ENCODE measurements around the gene PYY. TPM values are rescaled to one million over a fixed set of nuclear protein-coding genes. Genes with fewer than 3 reads are reported as not detected.

PYY gene
- total RNA-seq = not detected

DNA sequence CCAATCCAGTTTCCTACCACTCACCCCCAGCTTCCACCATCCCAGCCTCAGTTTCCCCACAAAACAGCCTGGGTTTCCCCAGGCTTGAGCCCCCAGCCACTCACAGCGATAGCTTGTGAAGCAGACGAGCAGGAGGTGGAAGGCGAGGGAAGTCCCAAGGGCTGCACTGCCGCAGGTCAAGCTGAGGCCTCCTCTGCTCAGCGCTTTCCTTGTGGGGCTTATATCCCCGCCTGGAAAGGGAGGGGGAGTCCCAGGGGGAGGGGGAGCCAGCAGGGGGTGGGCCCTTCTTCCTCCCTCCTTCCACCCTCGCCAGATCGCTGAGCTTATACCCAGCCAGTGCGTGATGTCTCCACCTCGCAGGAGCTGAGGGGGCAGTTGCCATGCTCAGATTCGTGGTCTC lies at the start of gene PYY:
PYY (minus strand) TSS at position 195 of the 400 bp plus-strand sequence. CDS start 457 bp downstream, outside the sequence.
- TF ChIP-seq, protein P1, sequence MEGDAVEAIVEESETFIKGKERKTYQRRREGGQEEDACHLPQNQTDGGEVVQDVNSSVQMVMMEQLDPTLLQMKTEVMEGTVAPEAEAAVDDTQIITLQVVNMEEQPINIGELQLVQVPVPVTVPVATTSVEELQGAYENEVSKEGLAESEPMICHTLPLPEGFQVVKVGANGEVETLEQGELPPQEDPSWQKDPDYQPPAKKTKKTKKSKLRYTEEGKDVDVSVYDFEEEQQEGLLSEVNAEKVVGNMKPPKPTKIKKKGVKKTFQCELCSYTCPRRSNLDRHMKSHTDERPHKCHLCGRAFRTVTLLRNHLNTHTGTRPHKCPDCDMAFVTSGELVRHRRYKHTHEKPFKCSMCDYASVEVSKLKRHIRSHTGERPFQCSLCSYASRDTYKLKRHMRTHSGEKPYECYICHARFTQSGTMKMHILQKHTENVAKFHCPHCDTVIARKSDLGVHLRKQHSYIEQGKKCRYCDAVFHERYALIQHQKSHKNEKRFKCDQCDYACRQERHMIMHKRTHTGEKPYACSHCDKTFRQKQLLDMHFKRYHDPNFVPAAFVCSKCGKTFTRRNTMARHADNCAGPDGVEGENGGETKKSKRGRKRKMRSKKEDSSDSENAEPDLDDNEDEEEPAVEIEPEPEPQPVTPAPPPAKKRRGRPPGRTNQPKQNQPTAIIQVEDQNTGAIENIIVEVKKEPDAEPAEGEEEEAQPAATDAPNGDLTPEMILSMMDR (IDR thresholded peaks at IDR 0.05) = no peak
- no peak for ATAC-seq (ENCODE audit: low FRiP score)

DNA sequence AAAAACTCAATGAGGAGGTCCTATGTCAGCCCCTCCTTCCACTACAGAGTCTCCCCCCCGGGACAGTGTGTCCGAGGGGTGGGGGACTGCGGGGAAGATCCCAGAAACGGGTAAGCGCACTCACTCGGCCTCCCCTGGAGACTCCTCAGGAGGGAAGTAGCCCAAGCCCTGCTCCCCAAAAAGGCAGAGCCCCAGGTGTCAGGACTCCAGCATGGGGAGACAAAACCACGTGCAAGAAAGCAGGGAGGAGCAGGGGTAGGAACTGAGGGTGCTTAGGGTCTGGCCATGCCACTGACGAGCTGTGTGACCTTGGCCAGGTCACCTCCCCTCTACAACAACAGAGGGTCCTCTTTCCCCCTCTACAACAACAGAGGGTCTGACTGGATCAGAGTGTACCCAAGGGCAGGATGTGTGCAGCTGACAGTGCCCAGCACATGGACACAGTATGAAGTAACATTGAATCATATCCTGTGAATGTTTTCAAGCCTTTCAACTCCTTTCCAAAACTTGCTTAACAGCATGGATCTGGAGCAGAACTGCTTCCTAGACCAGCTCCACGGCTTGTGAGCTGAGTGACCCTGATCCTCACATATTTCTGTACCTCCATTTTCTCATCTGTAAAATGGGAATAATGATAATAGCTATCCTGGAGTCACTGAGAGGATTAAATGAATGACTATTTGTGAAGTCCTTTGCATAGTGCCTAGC lies 48.6 kb upstream of the PYY start:
- DNase-seq (ENCODE audit: low spot score) (no peak), ATAC-seq (ENCODE audit: low FRiP score) (no peak)
- TF ChIP-seq, protein P1 (IDR thresholded peaks at IDR 0.05) = no peak

More for the DNA sequence above, at the start of gene PYY:
- DNase-seq (ENCODE audit: low spot score) = no peak

DNA sequence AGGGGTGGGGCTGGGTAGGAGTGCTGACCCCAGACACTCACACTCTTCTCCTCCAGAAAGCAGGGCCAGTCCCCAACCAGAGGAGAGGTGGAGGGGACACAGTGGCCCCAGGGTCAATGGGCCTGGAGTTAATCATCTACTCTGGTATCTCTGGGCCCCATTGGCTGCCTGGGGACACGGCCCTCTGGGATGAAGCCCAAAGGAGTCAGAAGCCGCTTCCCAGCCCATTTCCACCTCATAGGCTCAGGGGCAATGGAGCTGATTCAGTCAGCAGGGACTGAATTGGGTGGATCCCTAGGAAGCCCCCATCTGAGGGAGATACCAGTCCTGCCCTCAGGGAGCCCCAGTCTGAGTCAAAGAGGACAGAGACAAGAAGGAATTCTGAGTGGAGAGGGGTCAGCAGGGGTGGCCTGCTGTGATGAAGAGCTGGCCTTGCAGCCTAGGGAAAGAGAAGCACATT lies 47.8 kb upstream of the PYY start:
- ATAC-seq (ENCODE audit: low FRiP score) (no peak), DNase-seq (ENCODE audit: low spot score) (no peak)
- TF ChIP-seq, protein P1 (IDR thresholded peaks at IDR 0.05) = no peak

DNA sequence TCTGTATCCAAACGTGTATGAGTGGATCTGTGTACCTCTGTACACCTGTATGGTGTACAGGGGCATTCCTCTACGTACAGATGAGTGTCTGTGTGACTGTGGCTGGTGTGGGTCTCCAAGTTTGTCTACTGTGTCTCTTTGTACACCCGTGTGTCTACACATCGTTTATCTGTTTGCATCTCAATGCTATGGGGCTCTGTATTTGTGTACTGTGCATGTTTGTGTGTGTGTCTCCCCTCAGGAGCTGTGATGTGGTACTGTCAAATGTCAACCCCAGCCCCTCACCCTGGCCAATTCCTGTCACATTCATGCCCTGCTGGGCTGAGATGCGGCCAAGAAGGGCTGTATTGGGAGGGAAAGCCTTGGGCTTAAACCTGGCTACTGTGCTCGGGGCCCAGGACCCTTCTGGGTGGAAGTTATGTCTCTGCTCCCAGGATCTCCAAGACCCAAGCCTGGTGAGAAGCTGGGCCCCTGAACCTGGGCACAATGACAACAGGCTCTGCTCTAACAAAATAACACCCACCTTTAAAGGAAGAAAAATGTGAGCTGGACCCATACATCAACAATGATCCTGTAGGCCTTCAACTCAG lies 47.2 kb upstream of the PYY start:
- ATAC-seq (ENCODE audit: low FRiP score) (no peak), DNase-seq (ENCODE audit: low spot score) (no peak)
- TF ChIP-seq, protein P1 (IDR thresholded peaks at IDR 0.05) = no peak

DNA sequence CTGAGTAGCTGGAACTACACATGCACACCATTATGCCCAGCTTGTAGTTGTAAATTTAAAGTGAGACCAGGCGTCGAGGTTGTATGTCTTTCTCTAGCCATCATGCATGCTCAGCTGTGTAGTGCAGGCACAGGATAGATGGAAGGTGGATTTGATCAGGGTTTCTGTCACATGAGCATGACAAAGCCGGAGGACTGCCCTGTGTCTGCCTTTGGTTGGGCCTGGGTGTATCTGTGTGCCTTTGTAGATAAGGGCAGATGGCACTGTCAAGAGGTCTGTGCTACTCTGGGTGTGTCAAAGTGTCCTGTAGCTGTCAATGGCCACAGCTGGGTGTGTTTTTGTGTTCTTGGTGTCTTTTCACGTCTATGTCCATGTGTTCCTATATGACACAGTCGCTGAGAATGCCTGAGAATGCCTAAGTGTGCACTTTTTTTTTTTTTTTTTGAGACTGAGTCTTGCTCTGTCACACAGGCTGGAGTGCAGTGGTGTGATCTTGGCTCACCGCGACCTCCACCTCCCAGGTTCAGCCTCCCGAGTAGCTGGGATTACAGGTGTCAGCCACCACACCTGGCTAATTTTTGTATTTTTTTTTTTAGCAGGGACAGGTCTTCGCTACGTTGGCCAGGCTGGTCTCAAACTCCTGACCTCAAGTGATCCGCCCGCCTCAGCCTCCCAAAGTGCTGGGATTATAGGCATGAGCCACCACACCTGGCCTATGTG lies 46.6 kb upstream of the PYY start:
- DNase-seq (ENCODE audit: low spot score) = no peak
- ATAC-seq (ENCODE audit: low FRiP score) = no peak
- TF ChIP-seq, protein P1 (IDR thresholded peaks at IDR 0.05) = no peak

DNA sequence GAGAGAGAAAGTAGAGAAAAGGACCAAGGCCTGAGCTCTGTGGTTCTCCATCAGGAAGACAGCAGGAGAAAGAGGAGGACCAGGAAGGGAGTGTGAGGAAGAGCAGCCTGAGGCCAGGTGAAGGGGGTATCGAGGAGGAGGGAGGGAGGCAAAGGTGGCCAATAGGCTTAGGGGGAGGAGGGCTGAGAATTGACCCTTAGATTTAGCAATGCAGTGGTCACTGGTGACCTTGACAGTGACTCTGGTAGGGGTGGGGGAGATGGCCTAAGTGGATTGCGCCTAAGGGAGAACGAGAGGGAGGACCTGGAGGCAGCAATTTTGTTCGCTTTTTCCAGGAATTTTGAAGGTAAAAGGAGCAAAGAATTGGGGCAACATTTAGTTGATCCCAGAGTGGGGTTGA lies 45.3 kb upstream of the PYY start:
- TF ChIP-seq, protein P1 (IDR thresholded peaks at IDR 0.05) = no peak
- no peak for ATAC-seq (ENCODE audit: low FRiP score)
- no peak for DNase-seq (ENCODE audit: low spot score)

Data from omental fat pad (tissue), 4 donors.